ENCODE measurements around the gene RAB40B.

GRCh38 chr17:82644148-82644547, 54.4 kb downstream of the RAB40B start:
- TF ChIP-seq CTCF (IDR thresholded peaks at IDR 0.05; ENCODE audit: low read depth, low read length) (no peak), EZH2phosphoT487 (IDR thresholded peaks at IDR 0.05; ENCODE audit: low read depth) (no peak)
